GM12873 (cell line): Measurements from ENCODE around the gene FUT8.

Experiments
- CTCF ChIP-seq: IDR thresholded peaks from 2 replicates; pipeline ENCODE4 v1.5.1; 2012; ENCODE audit warnings: low read depth, mild to moderate bottlenecking, moderate library complexity, low read length, control low read depth; ENCODE audit not compliant: insufficient read depth; ENCODE audit errors: missing control alignments

Gene FUT8

GRCh38 chr14:65560340-65561027, 148.0 kb downstream of the FUT8 start:
- no peak for TF ChIP-seq CTCF

- TF ChIP-seq CTCF = no peak
Measured at GRCh38 chr14:65564370-65564769, 151.8 kb downstream of the FUT8 start.

GRCh38 chr14:65565948-65566347, 153.4 kb downstream of the FUT8 start:
- no peak for TF ChIP-seq CTCF

- TF ChIP-seq CTCF = no peak
Measured at GRCh38 chr14:65566820-65567522, 154.4 kb downstream of the FUT8 start.

- no peak for TF ChIP-seq CTCF
Measured at GRCh38 chr14:65574611-65575010, 162.1 kb downstream of the FUT8 start.

- TF ChIP-seq CTCF = no peak
Measured at GRCh38 chr14:65575389-65575788, 162.9 kb downstream of the FUT8 start.

- TF ChIP-seq CTCF = no peak
Measured at GRCh38 chr14:65580973-65581372, 168.4 kb downstream of the FUT8 start.
